Neural progenitor cell (in vitro differentiated cells): Measurements from ENCODE around the gene SEC63. TPM values are rescaled to one million over a fixed set of nuclear protein-coding genes. Genes with fewer than 3 reads are reported as not detected.
"Not testable (repeated sequence)": the region's sequence is repeated elsewhere in the genome, so short reads cannot be mapped to it uniquely, and the experiment has no call there.

Experiments
- DNase-seq: peaks from one replicate; pipeline ENCODE4 v3.0.0-alpha.2; 2016; ENCODE audit warnings: low spot score
- H2AFZ ChIP-seq: fragments of 200-600 bp; sonication (generic); replicated peaks from 2 replicates; pipeline ENCODE4 v1.6.1; 2016; ENCODE audit warnings: antibody characterized with exemption
- H3F3A ChIP-seq: fragments of 200-600 bp; sonication (generic); 2 replicates; pipeline ENCODE4 v1.6.1; 2016; ENCODE audit warnings: antibody characterized with exemption, low read depth
- H3K27ac ChIP-seq: fragments of 200-600 bp; sonication (generic); 2 replicates; pipeline ENCODE4 v1.5.1; 2016; ENCODE audit warnings: mild to moderate bottlenecking
- H3K27me3 ChIP-seq: fragments of 200-600 bp; sonication (generic); 2 replicates; pipeline ENCODE4 v1.6.1; 2016; ENCODE audit warnings: mild to moderate bottlenecking, moderate library complexity
- H3K36me3 ChIP-seq: fragments of 200-600 bp; sonication (generic); 2 replicates; pipeline ENCODE4 v1.5.1; 2016
- H3K4me1 ChIP-seq: fragments of 200-600 bp; sonication (generic); 2 replicates; pipeline ENCODE4 v1.6.1; 2016; ENCODE audit warnings: mixed run types
- H3K4me2 ChIP-seq: fragments of 200-600 bp; sonication (generic); 2 replicates; pipeline ENCODE4 v1.6.1; 2016
- H3K4me3 ChIP-seq: fragments of 200-600 bp; sonication (generic); 2 replicates; pipeline ENCODE4 v1.5.1; 2016
- H3K79me2 ChIP-seq: fragments of 200-600 bp; sonication (generic); 2 replicates; pipeline ENCODE4 v1.6.1; 2016; ENCODE audit warnings: low read depth
- H3K9ac ChIP-seq: fragments of 200-600 bp; sonication (generic); 2 replicates; pipeline ENCODE4 v1.6.1; 2016
- H3K9me3 ChIP-seq: fragments of 200-600 bp; sonication (generic); 2 replicates; pipeline ENCODE4 v1.5.1; 2016; ENCODE audit warnings: low read depth
- H4K20me1 ChIP-seq: fragments of 200-600 bp; sonication (generic); 2 replicates; pipeline ENCODE4 v1.6.1; 2016; ENCODE audit warnings: low read depth
- H3K27ac Mint-ChIP-seq: 3 replicates; pipeline ENCODE4 v1.8.0; 2021; ENCODE audit warnings: mixed read lengths
- H3K27me3 Mint-ChIP-seq: 2 replicates; pipeline ENCODE4 v1.8.0; 2022; ENCODE audit warnings: low read depth, mild to moderate bottlenecking, inconsistent platforms, moderate library complexity, mixed read lengths; ENCODE audit not compliant: insufficient read depth
- H3K36me3 Mint-ChIP-seq: 3 replicates; pipeline ENCODE4 v1.8.0; 2021; ENCODE audit warnings: mixed read lengths
- H3K4me1 Mint-ChIP-seq: 3 replicates; pipeline ENCODE4 v1.8.0; 2021; ENCODE audit warnings: mixed read lengths
- H3K4me3 Mint-ChIP-seq: 3 replicates; pipeline ENCODE4 v1.8.0; 2021; ENCODE audit warnings: mild to moderate bottlenecking, moderate library complexity, mixed read lengths
- H3K9me3 Mint-ChIP-seq: 3 replicates; pipeline ENCODE4 v1.8.0; 2020; ENCODE audit warnings: mixed read lengths
- EZH2 ChIP-seq: fragments of 200-600 bp; sonication (generic); IDR thresholded peaks from 2 replicates; pipeline ENCODE4 v1.6.1; 2017; ENCODE audit warnings: antibody characterized with exemption, mild to moderate bottlenecking, moderate library complexity
- EZH2phosphoT487 ChIP-seq: fragments of 200-600 bp; sonication (generic); IDR thresholded peaks from 2 replicates; pipeline ENCODE4 v1.6.1; 2017; ENCODE audit warnings: antibody characterized with exemption
- total RNA-seq: library from RNA; depleted of rRNA; stranded (reverse); fragments of >200 nt; gene quantifications from 2 replicates; pipeline ENCODE4 v1.2.3, GENCODE V29; 2015; ENCODE audit warnings: low replicate concordance
- TF ChIP-seq, protein P1 (sequence below): fragments of 200-600 bp; sonication (generic); IDR thresholded peaks from 2 replicates; pipeline ENCODE4 v1.5.1; 2017; ENCODE audit warnings: antibody characterized with exemption, mild to moderate bottlenecking

The SEC63 gene
- total RNA-seq, 1 donor from 2014 or later = 20.7 TPM

DNA sequence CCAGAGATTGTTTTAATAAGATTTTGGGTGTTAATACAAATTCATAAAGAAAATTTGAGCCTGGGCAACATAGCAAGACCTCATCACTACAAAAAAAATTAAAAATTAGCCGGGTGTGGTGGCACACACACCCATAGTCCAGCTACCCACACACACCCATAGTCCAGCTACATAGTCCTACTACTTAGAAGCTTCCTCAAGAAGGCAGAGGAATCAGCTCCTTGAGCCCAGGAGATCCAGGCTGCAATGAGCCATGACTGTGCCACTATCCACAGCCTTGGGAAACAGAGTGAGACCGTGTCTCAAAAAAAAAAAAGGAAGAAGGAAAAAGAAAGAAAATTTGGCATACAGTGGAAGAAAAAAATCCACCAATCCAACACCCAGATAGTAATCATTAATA is 16.8 kb downstream of the SEC63 start:
- no peak overlapping the region for H3K27ac ChIP-seq
- Mint-ChIP-seq H3K27ac (no peak overlapping the region), H3K4me1 (no peaks in the 10 kb centered on the region), H3K27me3 (peaks cover 7% of the 10 kb centered on the region), H3K9me3 (peaks cover 56% of the 10 kb centered on the region), H3K4me3 (no peak overlapping the region), H3K36me3 (peaks cover 56% of the 10 kb centered on the region)
- H3K79me2 ChIP-seq = peaks cover 93% of the 10 kb centered on the region
- H3K9me3 ChIP-seq = no peaks in the 10 kb centered on the region
- H3F3A ChIP-seq = peaks cover 5% of the 10 kb centered on the region
- H3K4me2 ChIP-seq = no peak overlapping the region
- no peak for DNase-seq
- no peak for TF ChIP-seq EZH2
- TF ChIP-seq, protein P1, sequence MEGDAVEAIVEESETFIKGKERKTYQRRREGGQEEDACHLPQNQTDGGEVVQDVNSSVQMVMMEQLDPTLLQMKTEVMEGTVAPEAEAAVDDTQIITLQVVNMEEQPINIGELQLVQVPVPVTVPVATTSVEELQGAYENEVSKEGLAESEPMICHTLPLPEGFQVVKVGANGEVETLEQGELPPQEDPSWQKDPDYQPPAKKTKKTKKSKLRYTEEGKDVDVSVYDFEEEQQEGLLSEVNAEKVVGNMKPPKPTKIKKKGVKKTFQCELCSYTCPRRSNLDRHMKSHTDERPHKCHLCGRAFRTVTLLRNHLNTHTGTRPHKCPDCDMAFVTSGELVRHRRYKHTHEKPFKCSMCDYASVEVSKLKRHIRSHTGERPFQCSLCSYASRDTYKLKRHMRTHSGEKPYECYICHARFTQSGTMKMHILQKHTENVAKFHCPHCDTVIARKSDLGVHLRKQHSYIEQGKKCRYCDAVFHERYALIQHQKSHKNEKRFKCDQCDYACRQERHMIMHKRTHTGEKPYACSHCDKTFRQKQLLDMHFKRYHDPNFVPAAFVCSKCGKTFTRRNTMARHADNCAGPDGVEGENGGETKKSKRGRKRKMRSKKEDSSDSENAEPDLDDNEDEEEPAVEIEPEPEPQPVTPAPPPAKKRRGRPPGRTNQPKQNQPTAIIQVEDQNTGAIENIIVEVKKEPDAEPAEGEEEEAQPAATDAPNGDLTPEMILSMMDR = no peak
- no peak for TF ChIP-seq EZH2phosphoT487
- H3K36me3 ChIP-seq = peaks cover 5% of the 10 kb centered on the region
- H3K4me1 ChIP-seq = no peaks in the 10 kb centered on the region
- peaks cover 53% of the 10 kb centered on the region for H4K20me1 ChIP-seq
- no peak overlapping the region for H3K9ac ChIP-seq
- H3K4me3 ChIP-seq = no peak overlapping the region
- no peak overlapping the region for H2AFZ ChIP-seq
- H3K27me3 ChIP-seq = no peaks in the 10 kb centered on the region

DNA sequence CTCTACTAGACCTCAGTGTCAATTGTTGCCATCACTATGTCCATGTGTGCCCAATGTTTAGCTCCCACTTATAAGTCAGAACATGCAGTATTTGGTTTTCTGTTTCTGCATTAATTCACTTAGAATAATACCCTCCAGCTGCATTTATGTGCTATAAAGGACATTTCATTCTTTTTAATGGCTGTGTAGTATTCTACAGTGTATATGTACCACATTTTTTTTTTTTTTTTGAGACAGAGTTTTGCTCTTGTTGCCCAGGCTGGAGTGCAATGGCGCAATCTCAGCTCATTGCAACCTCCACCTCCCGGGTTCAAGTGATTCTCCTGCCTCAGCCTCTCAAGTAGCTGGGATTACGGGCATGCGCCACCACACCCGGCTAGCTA is 21.1 kb downstream of the SEC63 start:
- not testable (repeated sequence) for H3K4me2 ChIP-seq, H2AFZ ChIP-seq, H3K9ac ChIP-seq, H3K27ac Mint-ChIP-seq, H3F3A ChIP-seq, H3K36me3 ChIP-seq, H3K4me1 ChIP-seq, DNase-seq, H3K4me3 ChIP-seq, H3K4me3 Mint-ChIP-seq, H3K9me3 ChIP-seq, H3K4me1 Mint-ChIP-seq, H3K27ac ChIP-seq, H3K27me3 ChIP-seq
- Histone ChIP-seq H3K79me2 (peaks cover 78% of the 10 kb centered on the region), H4K20me1 (peaks cover 24% of the 10 kb centered on the region)
- Mint-ChIP-seq H3K27me3 (peaks cover 11% of the 10 kb centered on the region), H3K36me3 (peaks cover 56% of the 10 kb centered on the region), H3K9me3 (peaks cover 58% of the 10 kb centered on the region)

DNA sequence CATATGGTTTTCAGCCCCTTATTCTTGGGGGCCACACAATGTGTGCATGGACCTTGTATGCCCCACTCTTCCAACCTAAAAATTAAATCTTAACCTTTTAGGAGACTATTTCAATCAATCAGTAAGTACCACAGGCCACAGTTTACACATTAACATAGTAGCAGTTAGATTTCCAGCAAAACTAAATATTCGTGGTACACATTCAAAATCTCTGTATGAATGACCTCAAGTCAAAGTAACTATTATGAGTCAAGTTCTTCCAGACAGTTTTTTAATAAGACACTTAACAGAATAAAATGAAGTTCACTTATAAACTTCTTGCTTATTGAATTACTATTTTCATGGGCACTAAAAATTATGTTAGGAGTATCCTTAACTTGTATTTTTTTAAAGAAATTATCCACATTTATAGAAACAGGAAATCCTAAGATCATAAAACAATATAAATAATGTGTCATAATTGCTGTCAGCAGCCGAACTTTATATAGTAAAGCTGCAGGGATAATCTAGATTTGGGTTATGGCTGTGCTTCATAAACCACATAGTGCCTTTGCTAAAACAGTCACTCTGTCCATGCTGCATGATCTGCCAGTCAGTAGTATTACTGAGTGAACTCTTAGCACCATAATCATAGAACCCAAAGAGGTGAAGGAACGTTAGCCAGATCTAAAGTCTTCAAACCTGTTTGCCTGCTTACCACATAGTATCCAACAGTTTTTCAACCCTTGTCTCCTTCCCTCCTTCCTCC is 21.7 kb downstream of the SEC63 start:
- peaks cover 79% of the 10 kb centered on the region for H3K79me2 ChIP-seq
- H2AFZ ChIP-seq = no peak overlapping the region
- H3K27ac ChIP-seq = no peak overlapping the region
- H3K9me3 ChIP-seq = peaks cover 9% of the 10 kb centered on the region
- no peak overlapping the region for H3K9ac ChIP-seq
- Mint-ChIP-seq H3K27me3 (peaks cover 11% of the 10 kb centered on the region), H3K27ac (no peak overlapping the region), H3K36me3 (peaks cover 58% of the 10 kb centered on the region), H3K4me3 (no peak overlapping the region), H3K4me1 (no peaks in the 10 kb centered on the region), H3K9me3 (peaks cover 63% of the 10 kb centered on the region)
- H3K27me3 ChIP-seq = no peaks in the 10 kb centered on the region
- DNase-seq = no peak
- H3K36me3 ChIP-seq = peaks cover 5% of the 10 kb centered on the region
- TF ChIP-seq EZH2 = no peak
- TF ChIP-seq, protein P1 = no peak
- no peak for TF ChIP-seq EZH2phosphoT487
- no peaks in the 10 kb centered on the region for H3K4me1 ChIP-seq
- H3K4me3 ChIP-seq = no peak overlapping the region
- no peak overlapping the region for H3K4me2 ChIP-seq
- H3F3A ChIP-seq = no peaks in the 10 kb centered on the region
- peaks cover 20% of the 10 kb centered on the region for H4K20me1 ChIP-seq

DNA sequence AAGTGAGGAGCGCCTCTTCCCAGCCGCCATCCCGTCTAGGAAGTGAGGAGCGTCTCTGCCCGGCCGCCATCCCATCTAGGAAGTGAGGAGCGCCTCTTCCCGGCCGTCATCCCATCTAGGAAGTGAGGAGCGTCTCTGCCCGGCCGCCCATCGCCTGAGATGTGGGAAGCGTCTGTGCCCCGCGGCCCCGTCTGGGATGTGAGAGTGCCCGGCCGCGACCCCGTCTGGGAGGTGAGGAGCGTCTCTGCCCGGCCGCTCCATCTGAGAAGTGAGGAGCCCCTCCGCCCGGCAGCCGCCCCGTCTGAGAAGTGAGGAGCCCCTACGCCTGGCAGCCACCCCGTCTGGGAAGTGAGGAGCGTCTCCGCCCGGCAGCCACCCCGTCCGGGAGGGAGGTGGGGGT is 23.8 kb downstream of the SEC63 start:
- H3K4me1 ChIP-seq, H3F3A ChIP-seq, H3K4me3 ChIP-seq, DNase-seq, H3K4me3 Mint-ChIP-seq, H3K36me3 ChIP-seq, H3K27me3 Mint-ChIP-seq, H4K20me1 ChIP-seq, H3K9ac ChIP-seq, H3K9me3 ChIP-seq, H2AFZ ChIP-seq, H3K27ac Mint-ChIP-seq, H3K27me3 ChIP-seq, H3K27ac ChIP-seq, H3K4me2 ChIP-seq, H3K4me1 Mint-ChIP-seq: not testable (repeated sequence)
- peaks cover 46% of the 10 kb centered on the region for H3K36me3 Mint-ChIP-seq
- peaks cover 79% of the 10 kb centered on the region for H3K79me2 ChIP-seq
- H3K9me3 Mint-ChIP-seq = peaks cover 57% of the 10 kb centered on the region
